Measurements from ENCODE around the gene SYS1.

- TF ChIP-seq CTCF (IDR thresholded peaks at IDR 0.05), result no peak
- TF ChIP-seq POLR2AphosphoS5 (IDR thresholded peaks at IDR 0.05), result no peak
These were observed 46.5 kb upstream of the SYS1 start for GRCh38 chr20:45316150-45317080.

Data from prostate gland (tissue), 2 donors.